Endometrium (tissue), 2 donors: ENCODE data around the gene P4HA2.

Source experiments
- FAIRE-seq: peaks from 2 replicates; lab custom pipeline; 2012; peaks lifted over from hg19 to GRCh38; lab: Jason Lieb, UNC
- donor health status: control.
- donor health status: control.

P4HA2 gene

DNA sequence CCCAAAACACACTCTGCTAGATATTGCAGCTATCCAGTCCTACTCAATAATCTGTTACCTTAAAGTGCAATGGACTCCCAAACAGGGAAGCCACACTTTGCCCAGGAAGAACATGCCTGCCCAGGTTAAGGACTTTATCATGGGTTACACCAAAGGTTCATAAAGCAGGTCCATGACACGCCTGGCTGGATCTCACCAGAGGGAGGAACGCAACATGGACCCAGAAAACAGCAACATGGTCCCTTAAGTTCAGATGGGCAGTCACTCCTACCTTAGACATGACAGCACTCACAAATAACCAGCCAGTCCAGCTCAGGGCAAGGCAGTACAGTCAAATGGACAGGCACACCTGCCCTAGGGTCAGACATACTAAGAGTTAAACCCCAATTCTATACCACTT is 3.8 kb downstream of the P4HA2 start:
- FAIRE-seq = no peak

DNA sequence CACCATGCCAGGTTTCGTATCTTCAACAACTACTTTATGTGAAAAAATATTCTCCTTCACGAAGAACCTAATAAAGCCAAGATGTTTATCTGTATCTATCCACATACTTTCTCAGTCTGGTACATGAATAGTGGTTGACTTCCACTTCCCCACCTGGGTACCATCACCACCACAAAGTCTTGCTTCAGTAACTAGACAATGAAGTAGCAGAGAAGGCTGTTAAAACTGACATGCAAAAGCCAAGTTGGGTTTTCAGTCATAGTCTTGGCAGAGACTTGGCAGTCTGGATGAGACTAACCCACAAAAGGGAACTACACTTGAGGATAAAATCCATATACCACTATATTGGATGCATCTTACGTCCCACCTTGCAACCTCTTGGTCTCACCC is 5.0 kb downstream of the P4HA2 start:
- FAIRE-seq = no peak

DNA sequence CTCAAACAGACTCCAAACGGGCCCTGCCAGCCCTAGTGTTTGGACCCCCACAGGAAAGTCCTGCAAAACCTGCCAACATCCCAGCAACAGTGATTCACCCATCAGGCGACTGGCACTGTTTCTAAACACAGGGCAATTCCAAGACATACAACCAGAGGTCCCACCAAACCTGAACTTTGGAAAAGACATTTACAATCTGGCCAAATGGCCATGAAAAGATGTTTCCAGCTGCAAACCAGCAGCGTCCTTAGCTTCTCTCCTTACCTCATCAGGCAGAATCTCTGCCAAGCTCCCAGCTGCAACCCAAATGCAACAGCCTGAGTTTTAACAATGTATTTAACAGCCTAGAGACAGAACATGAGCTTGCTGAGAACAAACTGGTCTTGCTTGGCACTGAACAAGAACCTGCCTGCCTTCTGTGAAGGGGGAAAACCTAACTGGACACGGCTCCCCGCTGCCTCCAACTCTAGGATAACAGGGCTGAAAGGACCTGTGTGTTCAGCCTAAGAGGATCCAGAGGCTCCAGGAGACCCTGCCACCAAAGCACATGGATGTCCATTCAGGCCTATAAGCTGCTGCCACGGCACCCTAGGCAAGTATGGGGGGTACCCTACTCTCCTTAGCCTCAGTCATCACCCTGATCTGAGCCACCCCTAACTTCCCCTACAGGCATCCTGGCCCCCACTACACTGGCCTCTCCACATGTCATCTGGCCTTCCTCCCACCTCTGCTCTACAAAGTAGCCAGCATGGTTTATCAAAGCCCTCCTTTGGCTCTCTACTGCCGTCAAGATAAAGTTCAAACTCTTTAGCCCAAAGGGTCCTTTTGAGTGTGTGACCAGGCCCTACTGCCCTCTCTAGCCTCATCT is 5.6 kb downstream of the P4HA2 start:
- peak; percentile 82 for FAIRE-seq

DNA sequence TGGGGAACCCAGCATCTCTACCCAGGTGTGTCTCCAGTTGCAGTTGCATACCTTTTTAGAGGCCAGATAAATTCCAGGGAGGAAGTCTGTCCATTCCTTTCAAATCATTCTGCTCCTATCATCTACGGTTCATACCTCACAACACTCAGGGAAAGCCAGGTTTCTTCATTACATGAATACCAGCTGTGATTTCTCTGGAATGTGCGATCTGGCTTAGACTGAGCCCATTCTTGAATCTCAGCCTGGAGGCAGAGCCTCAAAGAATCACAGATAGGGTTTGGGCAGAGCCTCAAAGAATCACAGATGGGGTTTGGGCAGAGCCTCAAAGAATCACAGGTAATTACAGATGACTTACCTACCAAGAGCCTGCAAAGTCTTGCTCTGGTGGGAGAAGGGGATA is 7.2 kb downstream of the P4HA2 start:
- FAIRE-seq = no peak

DNA sequence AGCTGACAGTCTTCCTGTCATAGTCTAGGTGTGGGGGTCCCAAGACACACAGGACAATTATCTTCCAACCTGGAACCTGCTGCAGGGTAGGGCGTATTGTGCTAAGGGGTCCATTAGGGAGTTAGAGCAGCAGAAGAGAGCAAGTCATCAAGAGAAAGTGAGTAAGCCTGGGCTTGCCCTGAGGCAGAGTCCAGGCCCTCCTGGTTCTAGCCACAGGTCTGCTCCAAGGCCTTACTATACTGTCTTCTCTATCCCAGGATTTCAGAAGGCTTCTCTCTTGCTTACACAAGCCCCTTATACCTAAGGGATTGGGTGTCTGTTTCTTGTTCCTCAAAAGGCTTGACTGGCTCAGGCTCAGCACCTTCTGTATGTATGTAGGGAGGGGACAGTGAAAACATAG is 7.7 kb downstream of the P4HA2 start:
- no peak for FAIRE-seq

DNA sequence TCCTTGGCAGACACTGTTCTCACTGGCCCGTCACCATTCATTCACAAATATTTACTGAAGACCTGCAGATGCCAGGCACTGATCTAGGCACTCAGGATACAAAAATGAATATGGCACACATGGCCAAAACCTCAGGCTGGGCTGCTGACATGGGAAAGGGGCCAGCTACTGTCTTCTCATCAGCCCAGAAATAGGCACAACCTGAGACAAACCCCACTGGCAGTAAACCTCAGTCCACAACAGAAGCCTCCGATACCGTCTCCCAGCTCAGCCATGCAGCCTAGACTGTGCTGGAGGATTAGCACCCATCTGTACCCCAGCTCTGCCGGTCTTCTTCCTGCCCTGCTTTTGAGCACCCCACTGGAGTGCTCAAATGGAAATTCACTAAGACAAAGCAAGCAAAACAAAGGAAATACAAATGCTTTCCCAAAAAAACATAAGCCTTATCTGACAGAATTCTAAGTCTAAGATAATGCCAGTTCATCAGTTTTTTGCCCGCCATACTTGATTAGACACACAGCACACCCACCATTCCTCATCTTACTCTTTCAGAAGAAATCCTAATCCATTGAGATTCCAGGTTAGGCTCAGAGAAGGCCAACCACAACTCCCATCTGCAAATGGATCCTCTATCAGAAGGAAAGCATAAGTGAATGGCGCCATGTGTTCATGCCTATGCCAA is 8.2 kb downstream of the P4HA2 start:
- no peak for FAIRE-seq

DNA sequence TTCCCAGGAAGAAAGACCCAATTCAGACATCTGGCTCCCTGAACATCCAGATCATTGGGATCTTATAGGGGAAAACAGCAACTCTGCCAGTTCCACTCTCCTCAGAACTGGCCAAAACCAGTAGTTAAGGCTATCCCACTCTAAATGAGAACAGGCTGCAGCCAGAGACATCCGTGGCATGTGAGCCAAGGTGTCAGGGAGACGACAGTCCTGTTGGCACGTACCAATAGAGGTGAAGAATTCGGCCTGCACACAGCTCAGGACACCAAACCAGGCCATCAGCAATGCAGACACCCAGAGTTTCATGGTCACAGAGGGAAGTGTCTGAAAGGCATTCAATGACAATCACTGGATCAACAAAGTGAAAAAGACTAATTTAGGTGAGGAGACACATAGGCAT is 9.3 kb downstream of the P4HA2 start:
- FAIRE-seq = no peak

DNA sequence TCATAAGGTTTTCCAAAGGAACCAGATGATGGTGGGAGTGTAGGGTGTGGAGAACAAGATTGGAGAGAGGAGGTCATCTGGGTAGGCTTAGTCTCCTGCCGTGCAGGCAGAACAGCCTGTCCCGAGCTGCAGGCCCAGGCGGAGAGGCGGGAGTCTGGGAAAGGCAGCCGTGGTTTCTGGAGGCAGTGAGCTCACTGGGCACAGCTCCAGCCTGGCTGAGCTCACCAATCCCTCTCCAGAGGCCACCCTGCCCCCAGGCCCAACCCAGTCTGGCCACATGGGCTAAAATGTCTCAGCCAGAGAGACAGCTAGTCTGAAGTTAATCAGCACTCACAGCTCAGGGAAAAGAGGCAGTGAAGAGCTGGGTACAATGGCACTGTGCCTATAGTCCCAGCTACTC is 12.3 kb downstream of the P4HA2 start:
- peak; percentile 91 for FAIRE-seq

DNA sequence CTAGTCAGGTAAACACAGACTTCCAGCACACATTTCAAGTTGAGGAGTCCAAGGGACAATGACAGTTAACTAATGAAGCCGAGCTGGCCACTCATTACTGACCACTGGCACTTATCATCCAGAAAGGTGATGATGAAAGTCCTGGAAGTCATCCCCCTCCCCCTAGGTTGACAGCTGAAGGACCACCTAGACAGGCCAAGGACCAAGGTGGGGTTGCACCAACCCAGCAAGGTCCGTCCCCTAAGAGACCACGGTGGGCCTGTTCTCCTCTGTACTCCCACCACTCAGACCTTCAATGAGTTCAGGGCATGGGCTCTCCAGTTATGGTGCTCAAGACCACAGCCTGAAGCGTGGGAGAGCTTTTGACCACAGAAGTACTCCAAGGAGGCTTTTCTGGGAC is 13.2 kb downstream of the P4HA2 start:
- FAIRE-seq = no peak

DNA sequence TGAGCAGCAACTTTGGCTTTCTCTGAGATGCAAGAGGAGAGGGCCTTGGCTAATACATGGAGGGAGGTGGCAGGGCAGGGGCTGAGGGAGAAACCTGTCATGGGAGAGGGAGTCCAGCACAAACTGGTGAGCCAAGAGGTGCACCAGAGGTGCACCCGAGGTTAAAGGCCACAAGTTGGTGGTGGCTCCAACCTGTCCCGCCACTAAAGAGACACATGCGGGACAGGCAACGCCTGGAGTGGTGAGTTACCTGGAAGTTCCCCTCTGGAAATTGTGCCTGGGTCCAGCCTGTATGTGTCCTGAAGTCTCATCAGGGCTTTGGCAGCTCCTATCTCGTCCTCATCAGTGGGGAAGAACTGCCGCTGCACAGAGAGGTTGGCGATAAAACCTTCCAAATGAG is 14.0 kb downstream of the P4HA2 start:
- no peak for FAIRE-seq

DNA sequence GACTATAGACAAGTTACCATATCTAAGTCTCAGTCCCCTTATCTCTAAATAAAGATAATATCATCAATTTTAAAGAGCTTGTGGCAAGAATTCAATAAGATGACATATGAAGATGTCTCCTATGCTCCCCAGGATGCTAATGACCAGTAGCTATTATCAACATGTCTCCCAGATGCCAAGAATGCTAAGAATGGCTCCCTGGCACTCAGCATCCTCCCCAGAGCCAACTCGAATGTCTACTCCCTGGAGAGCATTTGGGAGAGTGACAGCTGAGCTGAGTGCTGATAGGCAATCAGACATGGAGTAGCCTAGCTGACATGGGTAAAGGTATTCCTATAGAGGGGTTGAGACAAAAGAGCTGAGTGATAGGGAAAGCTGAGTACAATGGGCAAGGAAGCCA is 15.9 kb downstream of the P4HA2 start:
- no peak for FAIRE-seq

DNA sequence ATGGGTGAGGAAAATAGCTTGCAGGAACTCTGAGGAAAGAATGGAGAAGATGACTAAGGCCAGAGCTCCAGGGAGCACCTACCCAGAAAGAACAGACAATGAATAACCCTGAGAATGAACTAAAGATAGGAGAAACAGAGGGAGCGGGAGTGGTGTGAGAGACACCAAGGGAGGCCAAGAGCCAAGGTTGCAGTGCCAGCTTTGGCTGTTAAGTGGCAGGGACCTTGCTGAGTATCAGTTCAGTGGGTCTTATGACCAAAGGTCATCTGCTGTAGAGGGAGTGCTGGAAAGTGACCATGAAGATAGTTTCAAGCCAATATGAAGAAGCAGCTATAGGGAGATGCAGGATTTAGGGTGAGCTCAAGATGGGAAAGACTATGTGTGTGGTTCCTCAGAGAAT is 16.7 kb downstream of the P4HA2 start:
- FAIRE-seq = no peak

DNA sequence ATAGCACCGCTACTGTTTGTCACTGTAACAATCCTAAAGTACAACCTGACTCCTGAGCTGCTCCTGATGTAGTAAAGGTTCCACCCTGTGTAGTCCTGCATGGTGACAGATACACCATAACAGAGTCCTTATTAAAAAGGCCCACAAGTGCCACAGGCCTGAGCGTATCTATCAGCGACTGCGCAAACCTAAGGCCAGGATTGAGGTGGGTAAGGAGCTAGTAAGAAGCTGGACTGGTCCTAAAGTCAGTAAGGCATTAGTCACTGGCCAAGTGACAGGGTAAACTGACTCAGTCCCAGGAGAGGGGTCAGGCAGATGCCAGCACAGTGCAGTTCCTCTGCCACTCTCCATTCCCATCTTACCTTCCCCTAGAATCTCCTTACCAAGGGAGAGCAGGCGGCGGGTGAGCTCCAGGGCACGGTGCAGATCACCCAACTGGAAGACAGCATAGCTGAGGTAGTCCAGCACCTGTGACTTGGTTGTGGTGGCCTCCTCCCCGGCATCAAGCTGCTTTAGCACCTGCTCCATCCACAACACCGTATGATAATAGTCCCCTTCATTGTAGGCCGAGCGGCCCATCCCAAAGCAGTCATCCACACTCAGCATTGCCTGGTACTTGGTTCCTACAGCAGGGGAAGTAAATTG is 17.6 kb downstream of the P4HA2 start:
- no peak for FAIRE-seq

DNA sequence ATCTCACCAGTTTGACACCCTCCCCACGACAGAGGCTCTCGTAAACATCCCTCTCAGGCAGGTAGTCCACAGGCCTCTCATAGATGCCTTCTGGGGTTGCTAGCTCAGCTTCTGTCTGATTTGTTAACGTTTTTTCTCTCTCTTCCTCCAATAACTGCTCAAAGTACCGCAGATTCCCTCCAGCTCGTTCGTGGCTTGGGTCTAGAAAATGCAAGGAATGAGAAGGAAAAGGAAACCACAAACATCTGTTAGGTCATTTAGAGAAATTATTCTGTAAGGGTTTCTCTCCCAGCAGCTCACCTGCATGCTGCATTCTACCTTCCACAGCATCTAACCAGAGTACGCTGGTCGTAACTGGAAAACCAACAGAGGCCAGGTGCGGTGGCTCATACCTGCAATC is 18.5 kb downstream of the P4HA2 start:
- FAIRE-seq = no peak

DNA sequence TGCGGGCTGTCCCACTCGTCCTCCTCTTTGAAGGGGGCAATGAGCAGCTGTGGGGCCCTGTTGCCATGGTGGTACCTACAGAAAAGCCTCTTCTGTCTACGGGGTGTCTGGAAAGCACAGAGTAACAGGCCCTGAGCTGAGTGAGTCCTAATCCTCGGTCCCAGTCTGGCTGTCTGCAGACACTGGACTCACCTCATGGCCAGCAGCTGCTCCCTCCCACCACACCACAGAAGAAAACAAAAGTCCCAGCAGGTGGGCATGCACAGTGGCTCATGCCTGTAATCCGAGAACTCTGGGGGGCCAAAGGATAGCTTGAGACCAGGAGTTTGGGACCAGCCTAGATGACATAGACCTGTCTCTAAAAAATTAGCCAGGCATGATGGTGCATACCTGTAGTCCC is 19.9 kb downstream of the P4HA2 start:
- FAIRE-seq = no peak

DNA sequence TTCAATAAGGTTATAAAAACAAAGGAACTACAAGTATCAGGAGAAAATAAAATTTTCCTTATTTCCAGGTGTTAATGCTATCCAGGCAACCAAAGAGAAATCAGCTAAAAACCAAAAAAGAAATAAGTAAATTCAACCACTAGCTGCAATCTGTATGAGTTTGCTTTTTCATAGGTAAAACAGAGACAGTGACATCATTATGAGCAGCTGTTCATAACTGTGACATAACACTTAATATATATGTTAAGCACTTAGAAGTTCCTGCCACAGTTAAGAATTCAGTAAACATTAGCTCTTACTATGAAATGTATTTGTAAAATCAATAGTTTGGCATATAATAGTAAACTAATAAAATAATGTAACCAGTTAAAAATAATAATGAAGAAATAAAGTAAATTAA is 20.9 kb downstream of the P4HA2 start:
- no peak for FAIRE-seq

DNA sequence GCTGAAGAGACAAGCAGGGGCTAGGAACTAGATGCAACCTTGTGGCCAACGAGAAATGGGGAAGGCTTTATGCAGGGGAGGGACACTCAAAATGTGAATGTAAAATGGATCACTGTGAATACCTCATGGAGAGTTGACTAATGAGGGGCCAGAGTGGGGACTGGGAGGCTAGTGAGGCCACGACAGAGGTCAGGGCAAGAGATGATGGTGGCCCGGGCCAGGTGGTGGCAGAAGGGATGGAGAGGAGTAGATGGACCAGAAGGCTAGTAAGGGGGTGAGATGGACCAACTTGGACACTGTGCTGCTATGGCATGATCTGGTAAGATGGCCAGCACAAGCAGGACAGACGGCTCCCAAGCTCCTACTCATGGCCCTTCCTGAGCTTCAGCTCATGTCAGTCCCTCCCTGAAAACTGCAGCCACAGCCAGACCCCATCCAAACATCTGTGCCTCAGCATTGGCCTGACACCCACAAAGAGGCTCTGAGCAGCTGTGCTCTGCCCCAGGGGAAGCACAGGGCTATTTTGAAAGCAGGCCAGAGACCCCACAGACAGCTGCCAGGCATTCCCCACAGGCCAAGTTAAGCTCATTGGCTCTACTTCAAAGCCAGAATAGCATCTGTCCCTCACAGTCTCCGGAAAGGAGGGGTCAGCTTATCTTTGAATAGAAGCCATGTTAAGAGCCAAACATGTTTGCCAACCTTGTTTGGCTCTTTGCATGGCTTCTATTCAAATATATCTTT is 22.1 kb downstream of the P4HA2 start:
- FAIRE-seq = no peak

DNA sequence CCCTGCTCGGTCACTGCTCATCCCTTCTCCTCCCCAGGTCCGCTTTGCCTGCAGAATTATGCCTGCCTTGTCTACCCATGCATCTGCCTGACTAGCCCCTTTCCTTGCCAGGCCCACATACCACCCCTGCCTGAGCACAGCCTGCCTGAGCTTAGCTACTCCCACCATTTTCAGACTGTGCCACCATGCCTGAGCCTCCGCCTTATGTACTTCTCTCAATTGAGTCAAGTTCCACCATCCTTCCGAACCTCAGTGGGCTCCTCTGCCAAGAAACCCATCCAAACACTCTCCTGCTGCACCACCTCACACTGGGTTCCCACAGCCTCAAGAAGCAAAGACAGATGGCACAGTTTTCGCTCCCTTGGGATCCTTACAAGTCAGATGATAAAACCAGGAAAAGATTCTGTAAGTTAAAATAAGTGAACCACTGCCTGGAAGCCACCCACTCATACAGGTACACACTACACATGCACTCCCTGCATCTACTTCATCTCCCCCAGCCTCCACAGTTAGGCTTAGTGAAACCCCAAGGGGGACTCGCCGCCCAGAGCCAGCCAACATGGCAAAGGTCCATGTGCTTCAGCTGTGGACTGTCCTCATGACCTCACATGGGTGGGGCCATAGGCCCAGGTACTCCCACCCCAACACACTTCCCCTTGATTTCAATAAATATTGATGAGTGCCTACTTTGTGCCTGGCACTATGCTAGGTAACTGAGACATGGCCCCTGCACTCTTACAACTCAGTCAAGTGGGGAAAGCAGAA is 23.1 kb downstream of the P4HA2 start:
- FAIRE-seq = no peak

DNA sequence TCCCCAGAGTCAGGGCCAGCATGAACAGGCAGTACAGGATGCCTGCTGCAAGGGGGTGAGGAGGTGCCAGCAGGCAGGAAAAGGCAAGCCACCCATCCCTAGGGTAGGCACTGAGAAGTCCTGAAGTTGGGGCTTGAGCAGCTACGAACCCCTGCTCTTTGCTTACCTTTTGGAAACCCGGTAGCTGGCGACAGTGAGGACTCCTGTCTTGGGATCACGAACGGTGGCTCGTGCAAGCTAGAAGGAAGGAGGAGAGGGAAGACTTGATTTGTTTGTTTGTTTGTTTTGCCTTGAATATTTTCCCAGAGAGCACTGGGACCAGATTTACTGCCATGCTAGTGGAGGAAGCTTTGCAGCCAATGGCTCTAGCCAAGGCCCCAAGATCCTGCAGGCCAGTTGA is 23.7 kb downstream of the P4HA2 start:
- no peak for FAIRE-seq

DNA sequence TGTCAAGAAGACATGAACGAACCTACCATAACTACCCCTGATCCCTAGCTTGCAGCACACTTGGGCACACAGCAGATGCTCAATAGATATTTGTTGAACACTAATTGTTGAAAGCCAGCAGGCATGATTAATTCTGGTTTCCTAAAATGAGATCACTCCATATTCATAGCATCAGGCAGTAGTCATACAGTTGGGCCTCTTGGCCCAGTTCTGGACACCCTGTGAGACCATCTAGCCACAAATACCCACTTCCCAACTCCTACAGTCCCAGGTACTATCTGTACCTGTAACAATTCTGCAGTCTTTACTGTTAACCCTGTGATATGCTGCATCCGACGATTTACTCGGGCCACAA is 24.2 kb downstream of the P4HA2 start:
- FAIRE-seq = no peak

DNA sequence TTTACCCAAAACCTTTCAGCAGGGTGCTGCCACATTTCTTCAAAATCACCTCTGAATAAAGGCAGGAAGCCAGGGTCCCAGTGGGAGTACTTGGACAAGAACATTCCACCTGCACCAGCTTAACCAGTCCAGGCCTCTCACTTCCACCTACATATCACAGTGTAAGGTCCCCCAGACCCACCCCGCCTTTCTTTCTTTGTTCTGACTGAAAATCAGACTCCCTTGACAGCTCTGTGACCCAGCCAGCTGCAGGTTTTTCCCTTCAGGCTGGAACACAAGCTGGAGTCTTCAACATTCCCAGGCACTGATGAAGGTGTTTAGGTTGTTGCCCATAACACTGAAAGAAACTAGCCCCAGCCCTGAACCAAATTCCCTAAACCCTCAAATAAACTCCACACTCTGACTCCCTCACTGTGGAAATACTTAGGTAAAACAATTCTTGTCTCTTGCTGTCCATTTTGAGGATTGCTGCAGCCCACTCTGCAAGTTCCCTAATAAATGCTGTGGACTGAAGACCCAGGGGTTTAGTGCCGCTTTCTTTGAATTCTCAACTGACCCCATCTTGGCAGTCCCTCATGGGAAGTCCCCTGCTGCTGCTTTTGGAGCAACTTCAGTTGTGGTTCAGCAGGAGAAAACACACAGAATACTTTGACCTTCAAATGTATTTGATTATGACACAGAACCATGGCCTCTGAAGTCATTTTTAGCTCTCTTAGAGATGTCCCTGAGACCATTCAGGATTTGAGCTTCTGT is 24.8 kb downstream of the P4HA2 start:
- FAIRE-seq = no peak
